Left colon (tissue), 2 donors: ENCODE data around the gene MIF. TPM values are rescaled to one million over a fixed set of nuclear protein-coding genes. Genes with fewer than 3 reads are reported as not detected.
"Not testable (repeated sequence)": the region's sequence is repeated elsewhere in the genome, so short reads cannot be mapped to it uniquely, and the experiment has no call there.

Experiments used
- ATAC-seq: fragments of 200-7000 bp; cut with Tn5 transposase; one replicate; pipeline ENCODE4 v1.9.1; 2020; ENCODE audit warnings: mild to moderate bottlenecking, moderate library complexity
- DNase-seq, 2 donors: peaks; one replicate each; pipeline ENCODE4 v3.0.0-alpha.2; 2020
- intact Hi-C, 2 donors: fragments of 100-400 bp; cut with DNase I in 1 of 2; cut with micrococcal nuclease in 1 of 2; formaldehyde crosslinking; loops; one replicate each; pipeline versions ENCODE4 v1.11.2 to v1.14.0; 2022; cut with DNase I, micrococcal nuclease
- total RNA-seq, 2 donors: library from RNA; stranded (reverse); fragmentation: NEBNext Ultra II Directional; extraction: Animal tissue kit (Norgen Biotek cat#: 25700); gene quantifications; one replicate each; pipeline ENCODE4 v1.2.1, GENCODE V29; 2021
- donor health status: DM: no; HTN: no; CAD: no.
- donor health status: DM: yes; HTN: yes; CAD: no.

Gene MIF
- total RNA-seq, 2 donors from 2014 or later: 215 to 286 TPM

GRCh38 chr22:23864499-23865154 is 29.6 kb upstream of the MIF start:
- not testable (repeated sequence) for DNase-seq

GRCh38 chr22:23868580-23868979 is 25.6 kb upstream of the MIF start:
- intact Hi-C loops: no loop called here
- no peak for DNase-seq
- ATAC-seq: no peak

More at GRCh38 chr22:23864499-23865154, 29.6 kb upstream of the MIF start:
- intact Hi-C loops, ATAC-seq: not testable (repeated sequence)

GRCh38 chr22:23874871-23875270 is 19.3 kb upstream of the MIF start:
- ATAC-seq (no peak), DNase-seq (no peak)
- intact Hi-C loops: no loop called here

- DNase-seq: no peak
- ATAC-seq: no peak
- intact Hi-C loops: no loop called here
These were observed 18.4 kb upstream of the MIF start for GRCh38 chr22:23875801-23876200.

- DNase-seq: no peak
- intact Hi-C loops: no loop called here
- no peak for ATAC-seq
These were observed 16.6 kb upstream of the MIF start for GRCh38 chr22:23877566-23877965.

- no peak for DNase-seq
- intact Hi-C loops: no loop called here
- ATAC-seq: no peak
These were observed 16.0 kb upstream of the MIF start for GRCh38 chr22:23878219-23878618.

- no peak for DNase-seq
- ATAC-seq: no peak
- intact Hi-C loops: no loop called here
These were observed 11.8 kb upstream of the MIF start for GRCh38 chr22:23882370-23882769.

- ATAC-seq (no peak), DNase-seq (no peak)
- intact Hi-C loops: no loop called here
These were observed 10.5 kb upstream of the MIF start for GRCh38 chr22:23883658-23884057.

GRCh38 chr22:23884140-23884539 is 10.0 kb upstream of the MIF start:
- intact Hi-C loops: no loop called here
- DNase-seq: no peak
- no peak for ATAC-seq

GRCh38 chr22:23888615-23889401 is 5.4 kb upstream of the MIF start:
- no peak for DNase-seq
- intact Hi-C loops: no loop called here
- ATAC-seq: no peak

- intact Hi-C loops: no loop called here
- DNase-seq: no peak
These were observed 4.6 kb upstream of the MIF start for GRCh38 chr22:23889620-23890019.

GRCh38 chr22:23891726-23892125 is 2.5 kb upstream of the MIF start:
- no peak for DNase-seq
- no peak for ATAC-seq
- intact Hi-C loops: no loop called here

More at GRCh38 chr22:23889620-23890019, 4.6 kb upstream of the MIF start:
- ATAC-seq: no peak

GRCh38 chr22:23892130-23892529 is 2.1 kb upstream of the MIF start:
- intact Hi-C loops: no loop called here
- ATAC-seq: no peak
- DNase-seq: no peak

GRCh38 chr22:23892706-23893105 is 1.5 kb upstream of the MIF start:
- ATAC-seq: no peak
- DNase-seq: no peak
- intact Hi-C loops: no loop called here

GRCh38 chr22:23893121-23893944 is 850 bp upstream of the MIF start:
- intact Hi-C loops: no loop called here

GRCh38 chr22:23894710-23895598 is 771 bp downstream of the MIF start:
- ATAC-seq (peak; percentile 62), DNase-seq (peak; percentile 85 to 86)
- intact Hi-C loops: no loop called here

More at GRCh38 chr22:23893121-23893944, 850 bp upstream of the MIF start:
- ATAC-seq (peak; percentile 3), DNase-seq (no peak)

- ATAC-seq: no peak
- intact Hi-C loops: no loop called here
These were observed 1.5 kb downstream of the MIF start for GRCh38 chr22:23895599-23896144.

GRCh38 chr22:23896166-23896522 is 2.0 kb downstream of the MIF start:
- intact Hi-C loops: no loop called here
- DNase-seq (no peak), ATAC-seq (no peak)

More at GRCh38 chr22:23895599-23896144, 1.5 kb downstream of the MIF start:
- no peak for DNase-seq
